Adrenal gland (tissue), 5 donors: ENCODE measurements around the gene SEMA4F.

Experiments
- CTCF ChIP-seq, 6 experiments: fragments of 450-650 bp in 4 of 6; fragments of 200-600 bp in 2 of 6; sonication (generic) in 1 of 6; IDR thresholded peaks; 1 replicate in 5 of 6; 2 replicates in 1 of 6; pipeline versions ENCODE4 v1.5.1 to v1.8.0; 2016 to 2021; ENCODE audit warnings: antibody characterized with exemption in 6 of 6, mild to moderate bottlenecking in 2 of 6, moderate library complexity in 1 of 6
- POLR2A ChIP-seq, 2 donors: fragments of 450-650 bp; IDR thresholded peaks; one replicate each; pipeline ENCODE4 v1.6.1; 2017; ENCODE audit warnings: antibody characterized with exemption in 2 of 2, mild to moderate bottlenecking in 2 of 2, moderate library complexity in 1 of 2
- donor health status: DM: no; HTN: no; CAD: no.

GRCh38 chr2:74655579-74655978, 1.5 kb downstream of the SEMA4F start:
- TF ChIP-seq CTCF (IDR thresholded peaks at IDR 0.05) = no peak
- TF ChIP-seq POLR2A (IDR thresholded peaks at IDR 0.05) = no peak
